K562 (cell line): ENCODE results near the gene RNF126. TPM values are rescaled to one million over a fixed set of nuclear protein-coding genes. Genes with fewer than 3 reads are reported as not detected.

ENCODE experiments used
- ATAC-seq: fragments of 200-7000 bp; cut with Tn5 transposase; 3 replicates; pipeline ENCODE4 v1.9.1; 2020; ENCODE audit warnings: moderate library complexity
- BruUV-seq: library from RNA; stranded (reverse); fragments of 400-500 nt; replicated peaks from 2 replicates; lab custom pipeline; 2021; lab: Mats Ljungman, UMichigan
- CTCF ChIA-PET: fragments of 300-600 bp; formaldehyde crosslinking; extraction: SDS; loops from one replicate; lab custom pipeline; 2021; ENCODE audit warnings: low intra/inter-chr PET ratio; lab: Yijun Ruan, JAX
- POLR2A ChIA-PET: fragments of 300-600, 350-650 bp; sonication (Branson Sonifier 250); formaldehyde crosslinking; extraction: SDS; loops from one replicate; lab custom pipeline; 2021; ENCODE audit warnings: antibody characterized with exemption, inconsistent platforms; lab: Yijun Ruan, JAX
- DNase-seq, 4 experiments: peaks; one replicate each; pipeline versions ENCODE4 v3.0.0 to v3.0.0-alpha.2; 2011 to 2018; ENCODE audit warnings: low spot score in 3 of 4, mixed read lengths in 3 of 4; ENCODE audit errors: extremely low read depth in 1 of 4
- FAIRE-seq: peaks from 2 replicates; lab custom pipeline; 2011; peaks lifted over from hg19 to GRCh38; lab: Jason Lieb, UNC
- H2AFZ ChIP-seq: 2 replicates; pipeline ENCODE4 v1.6.0; 2011; ENCODE audit warnings: low read depth, low read length, control low read depth, inconsistent platforms
- H3K27ac ChIP-seq: fragments of 200-600 bp; 3 replicates; pipeline ENCODE4 v1.8.0; 2011; ENCODE audit warnings: low read depth, mild to moderate bottlenecking, control low read depth, inconsistent platforms, low read length, moderate library complexity, mixed read lengths; ENCODE audit errors: extremely low read depth
- H3K27me3 ChIP-seq, 2 experiments: fragments of 300-600 bp in 1 of 2; 2 replicates in 1 of 2; 3 replicates in 1 of 2; pipeline versions ENCODE4 v1.6.0 to v1.8.0; 2011; ENCODE audit warnings: inconsistent platforms in 2 of 2, low read length in 2 of 2, mild to moderate bottlenecking in 1 of 2, mixed read lengths in 1 of 2, moderate library complexity in 1 of 2; ENCODE audit not compliant: control insufficient read depth in 2 of 2, insufficient read depth in 2 of 2
- H3K36me3 ChIP-seq: fragments of 300-600 bp; 3 replicates; pipeline ENCODE4 v1.8.0; 2011; ENCODE audit warnings: mild to moderate bottlenecking, low read length, inconsistent platforms; ENCODE audit not compliant: control insufficient read depth, insufficient read depth
- H3K4me1 ChIP-seq, 2 experiments: fragments of 200-600 bp in 1 of 2; replicated peaks in 1 of 2; 2 replicates in 1 of 2; 3 replicates in 1 of 2; pipeline versions ENCODE4 v1.5.1 to v1.8.0; 2011; ENCODE audit warnings: inconsistent platforms in 2 of 2, low read length in 2 of 2, mild to moderate bottlenecking in 1 of 2, mixed read lengths in 1 of 2, moderate library complexity in 1 of 2; ENCODE audit not compliant: control insufficient read depth in 2 of 2, insufficient read depth in 2 of 2
- H3K4me2 ChIP-seq: 2 replicates; pipeline ENCODE4 v1.6.1; 2011; ENCODE audit warnings: low read length, control low read depth, inconsistent platforms, mixed read lengths; ENCODE audit not compliant: insufficient read depth
- H3K4me3 ChIP-seq: fragments of 200-600 bp; sonication (generic), shearing (Covaris generic); 2 replicates; pipeline ENCODE4 v1.5.1; 2016; ENCODE audit warnings: control low read depth, inconsistent platforms
- H3K79me2 ChIP-seq: fragments of 200-600 bp; 3 replicates; pipeline ENCODE4 v1.8.0; 2011; ENCODE audit warnings: low read length, inconsistent platforms; ENCODE audit not compliant: control insufficient read depth, insufficient read depth
- H3K9ac ChIP-seq, 2 experiments: 2 replicates each; pipeline versions ENCODE4 v1.6.0 to v1.6.1; 2011; ENCODE audit warnings: low read depth in 2 of 2, low read length in 2 of 2, control low read depth in 1 of 2, inconsistent platforms in 1 of 2, mild to moderate bottlenecking in 1 of 2, mixed read lengths in 1 of 2; ENCODE audit not compliant: insufficient read depth in 1 of 2
- H3K9me1 ChIP-seq: one replicate; pipeline ENCODE4 v1.6.0; 2011; ENCODE audit warnings: inconsistent platforms, mild to moderate bottlenecking, low read length, moderate library complexity; ENCODE audit not compliant: control insufficient read depth, insufficient read depth
- H3K9me3 ChIP-seq: replicated peaks from 2 replicates; pipeline ENCODE4 v1.5.1; 2011; ENCODE audit warnings: low read depth, low read length, inconsistent platforms; ENCODE audit not compliant: control insufficient read depth, insufficient read depth
- H4K20me1 ChIP-seq: replicated peaks from 2 replicates; pipeline ENCODE4 v1.6.1; 2011; ENCODE audit warnings: low read length, inconsistent platforms, mixed read lengths; ENCODE audit not compliant: control insufficient read depth, insufficient read depth
- POLR2G ChIP-seq: fragments of 200-400 bp; formaldehyde crosslinking; IDR thresholded peaks from 2 replicates; pipeline ENCODE4 v1.6.1; 2017; ENCODE audit warnings: low read depth, mild to moderate bottlenecking, antibody characterized with exemption, low read length, moderate library complexity
- RBFOX2 ChIP-seq: fragments of 200-400 bp; formaldehyde crosslinking; IDR thresholded peaks from 2 replicates; pipeline ENCODE4 v1.6.1; 2017; ENCODE audit warnings: low read depth, mild to moderate bottlenecking, low read length, moderate library complexity
- ZNF232 ChIP-seq: sonication (generic); formaldehyde crosslinking; IDR thresholded peaks from 2 replicates; pipeline ENCODE4 v1.8.0; 2022; ENCODE audit warnings: mild to moderate bottlenecking, missing genetic modification reagents
- WGBS: fragments of 100-300 bp; shearing (Covaris generic); methylation state at CpG from one replicate; pipeline ENCODE4 v1.1.6; 2016; ENCODE audit warnings: low coverage, mixed read lengths; ENCODE audit not compliant: insufficient coverage; ENCODE audit errors: missing lambda C conversion rate; 5-methylcytosine and 5-hydroxymethylcytosine counted together
- in situ Hi-C: fragments of 300-500 bp; cut with MboI; formaldehyde crosslinking; loops from 4 replicates; pipeline ENCODE4 v1.15.0; 2018; ENCODE audit warnings: inconsistent platforms, mixed read lengths
- intact Hi-C: fragments of 100-400 bp; cut with micrococcal nuclease; formaldehyde crosslinking; loops from 2 replicates; pipeline ENCODE4 v1.14.2; 2022
- polyA plus RNA-seq, 8 experiments: library from polyadenylated mRNA; depleted of rRNA in 4 of 8; stranded (reverse) in 5 of 8; unstranded in 3 of 8; fragments of >200 nt; fragmentation: Nextera tagmentation in 2 of 8; fragmentation: Illumina TruSeq in 1 of 8; extraction: Ambion mirVana in 2 of 8; extraction: Trizol in 1 of 8; gene quantifications; 2 replicates each; pipeline versions ENCODE4 v1.2.1 to v1.2.3, GENCODE V29; 2011 to 2014; ENCODE audit warnings: inconsistent platforms in 1 of 8, missing spikeins in 1 of 8
- total RNA-seq, 7 experiments: library from RNA; depleted of rRNA in 6 of 7; stranded (reverse); fragments of >200 nt in 6 of 7; fragmentation: Illumina TruSeq in 2 of 7; extraction: Trizol in 2 of 7; gene quantifications; 2 replicates each; pipeline versions ENCODE4 v1.2.1 to v1.2.3, GENCODE V29; 2011 to 2021; ENCODE audit warnings: low replicate concordance in 1 of 7
- TF ChIP-seq, protein P1 (sequence below): IDR thresholded peaks from 3 replicates; pipeline ENCODE4 v1.6.1; 2011; ENCODE audit warnings: borderline replicate concordance, mild to moderate bottlenecking, moderate library complexity; ENCODE audit not compliant: insufficient read length; ENCODE audit errors: extremely low read depth

The RNF126 gene
- total and polyA plus RNA-seq, 9 of the 15 experiments (the other 6 are each of a cell fraction or from before 2014, with no cell fraction given) = 0.27 to 101 (median 12.3) TPM

DNA sequence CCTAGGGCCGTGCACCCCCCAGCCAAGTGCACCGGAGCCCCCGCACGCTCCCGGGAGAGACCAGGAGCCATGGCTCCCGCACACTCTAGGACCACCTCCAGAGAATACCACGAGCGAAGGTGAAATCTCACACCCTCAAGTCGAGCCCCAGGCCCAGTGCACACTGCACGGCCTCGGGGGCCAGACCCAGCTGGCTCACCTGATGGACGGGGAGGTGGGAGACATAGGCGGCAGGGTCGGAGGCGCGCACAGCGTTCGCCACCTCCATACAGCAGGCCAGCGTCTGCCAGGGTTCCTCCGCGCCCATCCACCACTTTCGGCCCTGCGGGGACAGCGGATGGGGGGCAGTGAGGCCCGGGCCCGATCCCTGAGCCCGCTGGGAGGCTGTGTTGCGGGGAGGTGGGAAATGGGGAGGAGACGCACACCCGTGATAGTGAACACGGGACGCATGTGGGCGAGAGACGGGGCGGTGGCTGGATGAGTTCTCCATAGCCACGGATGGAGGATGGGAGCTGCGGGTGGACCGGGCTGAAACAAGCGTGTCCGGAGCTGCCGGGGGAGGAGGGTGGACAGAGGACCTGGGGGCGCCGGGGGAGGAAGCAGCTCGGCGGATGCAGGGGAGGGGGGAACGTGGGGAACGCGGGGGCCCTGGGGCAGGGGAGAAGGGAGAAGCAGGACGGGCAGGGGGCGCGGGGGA, 42.7 kb downstream of the RNF126 start:
- intact Hi-C loops = no loop called here
- POLR2A ChIA-PET = interaction anchor here (0.9 kb wide), 1 partner anchor 8 kb away, joined by 3 read pairs; no protein-coding TSS in a partner anchor
- CTCF ChIA-PET = no interaction called here
- WGBS = 96% methylated on average over 24 of the region's 51 CpGs
- H3K4me1 ChIP-seq = peaks cover 0 to 14% of the 10 kb centered on the region in 2 experiments; a peak in 1 of 5 replicates
- no peak for ATAC-seq
- no peak overlapping the region for H2AFZ ChIP-seq
- H3K79me2 ChIP-seq = no peaks in the 10 kb centered on the region
- H3K27ac ChIP-seq = no peak overlapping the region
- no TSS peak for BruUV-seq
- TF ChIP-seq POLR2G (peak; percentile 54), ZNF232 (CRISPR knock-in tag) (no peak), RBFOX2 (peak; percentile 44; the same call in 1 of the 2 replicates)
- TF ChIP-seq, protein P1, sequence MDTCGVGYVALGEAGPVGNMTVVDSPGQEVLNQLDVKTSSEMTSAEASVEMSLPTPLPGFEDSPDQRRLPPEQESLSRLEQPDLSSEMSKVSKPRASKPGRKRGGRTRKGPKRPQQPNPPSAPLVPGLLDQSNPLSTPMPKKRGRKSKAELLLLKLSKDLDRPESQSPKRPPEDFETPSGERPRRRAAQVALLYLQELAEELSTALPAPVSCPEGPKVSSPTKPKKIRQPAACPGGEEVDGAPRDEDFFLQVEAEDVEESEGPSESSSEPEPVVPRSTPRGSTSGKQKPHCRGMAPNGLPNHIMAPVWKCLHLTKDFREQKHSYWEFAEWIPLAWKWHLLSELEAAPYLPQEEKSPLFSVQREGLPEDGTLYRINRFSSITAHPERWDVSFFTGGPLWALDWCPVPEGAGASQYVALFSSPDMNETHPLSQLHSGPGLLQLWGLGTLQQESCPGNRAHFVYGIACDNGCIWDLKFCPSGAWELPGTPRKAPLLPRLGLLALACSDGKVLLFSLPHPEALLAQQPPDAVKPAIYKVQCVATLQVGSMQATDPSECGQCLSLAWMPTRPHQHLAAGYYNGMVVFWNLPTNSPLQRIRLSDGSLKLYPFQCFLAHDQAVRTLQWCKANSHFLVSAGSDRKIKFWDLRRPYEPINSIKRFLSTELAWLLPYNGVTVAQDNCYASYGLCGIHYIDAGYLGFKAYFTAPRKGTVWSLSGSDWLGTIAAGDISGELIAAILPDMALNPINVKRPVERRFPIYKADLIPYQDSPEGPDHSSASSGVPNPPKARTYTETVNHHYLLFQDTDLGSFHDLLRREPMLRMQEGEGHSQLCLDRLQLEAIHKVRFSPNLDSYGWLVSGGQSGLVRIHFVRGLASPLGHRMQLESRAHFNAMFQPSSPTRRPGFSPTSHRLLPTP = no peak
- TF ChIP-seq, all 486 proteins: peak for 2
- Histone ChIP-seq H3K4me2 (no peak overlapping the region), H3K9me3 (no peaks in the 10 kb centered on the region; the same call in 1 of the 2 replicates), H3K9me1 (no peaks in the 10 kb centered on the region), H3K4me3 (no peak overlapping the region), H3K9ac (no peak overlapping the region), H3K27me3 (no peaks in the 10 kb centered on the region), H4K20me1 (no peaks in the 10 kb centered on the region), H3K36me3 (peaks cover 81% of the 10 kb centered on the region; the same call in 2 of the 3 replicates)
- FAIRE-seq (no peak), DNase-seq (peak in 1 of 4 experiments; percentile 29)
- in situ Hi-C loops = no loop called here
